Testis (tissue), 3 donors: Measurements from ENCODE around the gene DRG1. TPM values are rescaled to one million over a fixed set of nuclear protein-coding genes. Genes with fewer than 3 reads are reported as not detected.
"Not testable (repeated sequence)": the region's sequence is repeated elsewhere in the genome, so short reads cannot be mapped to it uniquely, and the experiment has no call there.

ENCODE experiments used
- DNase-seq: peaks from one replicate; pipeline ENCODE4 v3.0.0-alpha.2; 2019
- H3K27ac ChIP-seq, 2 donors: fragments of 200-600 bp; sonication (generic); one replicate each; pipeline ENCODE4 v1.5.1; 2019
- H3K27me3 ChIP-seq: fragments of 200-600 bp; sonication (generic); one replicate; pipeline ENCODE4 v1.5.1; 2019
- H3K36me3 ChIP-seq: fragments of 200-600 bp; sonication (generic); one replicate; pipeline ENCODE4 v1.5.1; 2017; ENCODE audit warnings: low read depth; ENCODE audit errors: missing control alignments
- H3K4me1 ChIP-seq: fragments of 200-600 bp; sonication (generic); one replicate; pipeline ENCODE4 v1.5.1; 2019
- H3K4me3 ChIP-seq, 2 donors: fragments of 200-600 bp; sonication (generic); one replicate each; pipeline ENCODE4 v1.5.1; 2017 to 2019
- H3K9me3 ChIP-seq: fragments of 200-600 bp; sonication (generic); one replicate; pipeline ENCODE4 v1.5.1; 2017
- CTCF ChIP-seq, 3 experiments: fragments of 450-650 bp in 2 of 3; fragments of 200-600 bp in 1 of 3; sonication (generic) in 1 of 3; IDR thresholded peaks; one replicate each; pipeline ENCODE4 v1.5.1; 2016 to 2019; ENCODE audit warnings: antibody characterized with exemption in 3 of 3, mild to moderate bottlenecking in 2 of 3, moderate library complexity in 1 of 3
- POLR2A ChIP-seq: fragments of 450-650 bp; IDR thresholded peaks from one replicate; pipeline ENCODE4 v1.6.1; 2017; ENCODE audit warnings: antibody characterized with exemption, mild to moderate bottlenecking, moderate library complexity
- WGBS, 2 donors: methylation state at CpG; one replicate each; pipeline ENCODE4 v1.1.5; 2018; 5-methylcytosine and 5-hydroxymethylcytosine counted together
- intact Hi-C: fragments of 100-400 bp; cut with DNase I; formaldehyde crosslinking; loops from one replicate; pipeline ENCODE4 v1.15.1; 2023; ENCODE audit warnings: low total_unique reads
- polyA plus RNA-seq: library from polyadenylated mRNA; stranded (reverse); fragments of 350-450 nt; fragmentation: Illumina TruSeq; extraction: RNeasy Lipid Tissue Mini Kit (QIAGEN cat#74804); gene quantifications from one replicate; pipeline ENCODE4 v1.2.3, GENCODE V29; 2014; ENCODE audit warnings: low read depth, low replicate concordance; ENCODE audit not compliant: insufficient read depth
- total RNA-seq, 2 donors: library from RNA; depleted of rRNA; stranded (reverse); fragments of >200 nt; gene quantifications; one replicate each; pipeline ENCODE4 v1.2.3, GENCODE V29; 2016

The DRG1 gene
- total and polyA plus RNA-seq, 3 donors from 2014 or later: 148 to 399 (median 165) TPM

GRCh38 chr22:31377612-31378011 is 21.8 kb upstream of the DRG1 start:
- Histone ChIP-seq H3K4me3 (no peak overlapping the region), H3K36me3 (no peaks in the 10 kb centered on the region), H3K4me1 (peaks cover 4% of the 10 kb centered on the region), H3K27me3 (no peaks in the 10 kb centered on the region), H3K27ac (no peak overlapping the region), H3K9me3 (no peaks in the 10 kb centered on the region)
- TF ChIP-seq POLR2A (no peak), CTCF (IDR thresholded peaks at IDR 0.05) (no peak)
- WGBS, 2 donors: 51 to 53% methylated on average over 3 of the region's 3 CpGs
- intact Hi-C loops: no loop called here
- no peak for DNase-seq

GRCh38 chr22:31378123-31378522 is 21.3 kb upstream of the DRG1 start:
- peak; percentile 43 for DNase-seq
- H3K4me1 ChIP-seq: peaks cover 4% of the 10 kb centered on the region
- no peak overlapping the region for H3K27ac ChIP-seq
- no peaks in the 10 kb centered on the region for H3K36me3 ChIP-seq
- TF ChIP-seq POLR2A: no peak
- no peak for TF ChIP-seq CTCF (IDR thresholded peaks at IDR 0.05)
- intact Hi-C loops: no loop called here
- H3K4me3 ChIP-seq: no peak overlapping the region
- H3K27me3 ChIP-seq: no peaks in the 10 kb centered on the region
- H3K9me3 ChIP-seq: no peaks in the 10 kb centered on the region
- WGBS, 2 donors: 44 to 59% methylated on average over 3 of the region's 3 CpGs

GRCh38 chr22:31378651-31379050 is 20.8 kb upstream of the DRG1 start:
- 70 to 74% methylated on average over 6 of the region's 6 CpGs for WGBS, 2 donors

GRCh38 chr22:31393893-31394292 is 5.5 kb upstream of the DRG1 start:
- intact Hi-C loops: no loop called here
- Histone ChIP-seq H3K27ac (no peak overlapping the region), H3K4me3 (no peak overlapping the region), H3K27me3 (no peaks in the 10 kb centered on the region), H3K9me3 (no peaks in the 10 kb centered on the region), H3K36me3 (no peaks in the 10 kb centered on the region), H3K4me1 (no peaks in the 10 kb centered on the region)
- peak; percentile 50 for DNase-seq
- WGBS, 2 donors: 94 to 100% methylated on average over 2 of the region's 2 CpGs
- no peak for TF ChIP-seq POLR2A
- TF ChIP-seq CTCF (IDR thresholded peaks at IDR 0.05): no peak

More at GRCh38 chr22:31378651-31379050, 20.8 kb upstream of the DRG1 start:
- H3K9me3 ChIP-seq, H3K4me1 ChIP-seq, H3K4me3 ChIP-seq, H3K27ac ChIP-seq, H3K27me3 ChIP-seq, DNase-seq, intact Hi-C loops, H3K36me3 ChIP-seq: not testable (repeated sequence)

- TF ChIP-seq CTCF (IDR thresholded peaks at IDR 0.05) (no peak), POLR2A (no peak)
- Histone ChIP-seq H3K4me3 (no peak overlapping the region), H3K9me3 (no peaks in the 10 kb centered on the region), H3K4me1 (no peaks in the 10 kb centered on the region), H3K27ac (no peak overlapping the region), H3K36me3 (no peaks in the 10 kb centered on the region), H3K27me3 (no peaks in the 10 kb centered on the region)
- intact Hi-C loops: no loop called here
- 82 to 86% methylated on average over 3 of the region's 3 CpGs for WGBS, 2 donors
- DNase-seq: no peak
These were observed 5.1 kb upstream of the DRG1 start for GRCh38 chr22:31394326-31394725.
